HG03280 (cell line): ENCODE data around the gene SURF6.
"Not testable (repeated sequence)": the region's sequence is repeated elsewhere in the genome, so short reads cannot be mapped to it uniquely, and the experiment has no call there.

ENCODE experiments used
- ATAC-seq: cut with Tn5 transposase; IDR thresholded peaks from one replicate; pipeline ENCODE4 v1.9.1; 2021; ENCODE audit warnings: mild to moderate bottlenecking, moderate library complexity; ENCODE audit not compliant: unreplicated experiment

SURF6 gene

DNA sequence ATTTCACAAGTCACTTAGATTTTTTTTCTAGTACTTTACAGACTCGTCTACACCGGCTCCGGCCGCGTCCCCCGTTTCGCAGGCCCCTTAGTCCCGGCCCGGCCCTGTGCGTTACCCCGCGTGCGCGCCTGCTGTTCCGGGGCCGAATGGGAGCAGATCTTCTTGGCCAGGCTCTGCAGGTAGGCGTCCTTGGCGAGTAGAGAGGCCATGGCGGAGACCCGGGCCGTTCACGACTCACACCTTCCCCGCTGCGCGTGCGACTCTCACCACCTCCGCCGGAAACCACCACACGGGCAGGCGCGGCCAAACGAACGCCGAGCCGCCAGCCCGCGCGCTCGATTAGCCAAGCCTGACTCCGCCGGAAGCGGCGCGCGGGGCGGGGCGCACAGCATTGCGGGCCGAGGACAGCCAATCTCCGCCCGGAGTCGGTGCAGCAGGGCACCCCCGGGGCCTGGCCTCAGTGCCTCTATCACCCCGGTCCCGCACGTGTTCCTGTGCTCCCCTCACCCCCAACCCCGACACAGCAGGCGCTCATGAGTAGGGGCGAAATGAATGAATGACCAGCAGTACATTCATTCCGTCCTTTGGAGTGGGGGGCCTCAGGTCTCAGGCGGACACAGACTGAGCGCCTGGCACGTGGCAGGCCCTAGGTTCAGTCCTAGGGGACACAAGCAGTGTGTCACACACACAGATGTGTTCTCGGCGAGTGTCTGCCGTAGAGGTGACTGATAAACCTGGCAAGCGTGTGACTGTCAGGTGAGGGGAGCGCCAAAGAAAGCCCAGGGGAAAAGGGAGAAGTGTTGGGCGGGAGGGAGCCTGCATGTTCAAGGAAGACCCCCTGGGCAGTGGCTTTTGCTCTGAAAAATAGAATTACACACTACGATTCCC, at the start of gene SURF6:
Gene SURF6, minus strand, starts transcription at position 265 of the 888 bp plus-strand sequence. Its CDS starts 56 bp downstream, at position 209.
- ATAC-seq: peak; percentile 80

DNA sequence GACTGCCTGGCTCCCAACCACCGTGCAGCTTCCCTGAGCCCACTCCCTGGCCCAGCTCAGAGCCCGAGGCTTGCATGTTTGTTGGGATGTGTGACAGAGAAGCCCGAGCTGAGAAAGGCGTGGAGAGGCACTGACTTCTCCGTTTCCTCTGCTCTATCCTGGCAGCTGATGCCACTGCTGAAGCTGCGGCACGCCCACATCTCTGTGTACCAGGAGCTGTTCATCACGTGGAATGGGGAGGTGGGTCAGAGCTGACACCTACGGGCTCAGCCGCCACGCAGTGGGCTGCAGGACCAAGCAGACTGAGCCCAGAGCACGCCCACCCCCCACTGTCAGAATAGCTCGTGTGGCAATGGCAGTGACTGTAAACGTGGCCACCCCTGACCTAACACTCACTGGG, 49.5 kb upstream of the SURF6 start:
- ATAC-seq: no peak

DNA sequence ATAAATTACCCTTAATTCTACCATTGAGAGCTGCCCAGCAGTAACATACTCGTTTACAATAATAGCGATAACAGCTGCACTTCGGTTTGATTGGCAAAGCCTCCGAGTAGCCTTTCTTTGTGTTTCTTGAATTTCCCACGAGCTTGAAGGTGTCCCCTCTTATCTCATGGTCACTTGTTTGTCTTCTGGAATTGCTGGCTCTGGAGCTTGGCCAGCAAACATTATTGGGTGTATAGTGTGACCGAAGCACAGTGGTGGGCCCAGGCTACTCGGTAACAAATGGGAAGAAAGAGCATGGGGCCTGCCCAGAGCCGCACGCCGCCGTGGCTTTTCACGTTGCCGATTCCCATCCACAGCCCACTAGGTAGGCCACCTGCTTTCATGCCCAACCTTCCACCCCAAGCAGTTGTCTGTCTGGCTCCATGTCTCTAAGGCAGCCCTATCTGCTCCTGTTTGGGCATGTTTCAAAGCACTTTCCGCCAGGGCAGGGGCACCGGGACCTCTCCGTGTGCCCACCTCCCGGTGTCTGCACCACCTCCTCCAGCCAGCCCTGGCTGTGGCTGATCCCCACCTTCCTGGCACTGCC, 48.8 kb upstream of the SURF6 start:
- ATAC-seq: no peak

DNA sequence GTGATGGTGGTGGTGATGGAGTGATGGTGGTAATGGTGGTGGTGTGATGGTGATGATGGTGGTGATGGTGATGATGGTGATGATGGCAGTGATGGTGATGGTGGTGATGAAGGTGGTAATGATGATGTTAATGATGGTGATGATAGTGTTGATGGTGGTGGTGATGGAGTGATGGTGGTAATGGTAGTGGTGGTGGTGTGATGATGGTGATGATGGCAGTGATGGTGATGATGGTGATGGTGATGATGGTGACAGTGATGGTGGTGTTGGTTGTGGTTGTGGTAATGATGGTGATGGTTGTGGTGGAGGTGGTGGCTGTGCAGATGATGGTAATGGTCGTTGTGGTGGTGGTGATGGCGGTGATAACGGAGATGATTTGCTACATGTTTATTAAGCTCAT, 47.5 kb upstream of the SURF6 start:
- ATAC-seq: no peak

DNA sequence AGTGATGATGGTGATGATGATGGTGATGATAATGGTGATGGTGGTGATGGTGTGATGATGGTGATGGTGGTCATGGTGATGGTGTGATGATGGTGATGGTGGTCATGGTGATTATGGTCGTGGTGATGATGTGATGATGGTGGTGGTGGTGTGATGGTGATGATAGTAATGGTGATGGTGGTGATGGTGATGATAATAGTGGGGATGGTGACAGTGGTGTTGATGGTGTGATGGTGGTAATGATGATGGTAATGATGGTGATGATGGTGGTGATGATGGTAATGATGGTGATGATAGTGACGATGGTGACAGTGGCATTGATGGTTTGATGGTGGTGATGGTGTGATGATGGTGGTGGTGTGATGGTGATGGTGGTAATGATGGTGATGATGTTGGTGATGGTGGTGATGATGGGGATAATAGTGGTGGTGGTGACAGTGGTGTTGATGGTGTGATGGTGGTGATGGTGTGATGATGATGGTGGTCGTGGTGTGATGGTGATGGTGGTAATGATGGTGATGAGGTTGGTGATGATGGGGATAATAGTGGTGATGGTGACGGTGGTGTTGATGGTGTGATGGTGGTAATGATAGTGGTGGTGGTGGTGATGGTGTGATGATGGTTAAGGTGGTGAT, 46.6 kb upstream of the SURF6 start:
- no peak for ATAC-seq

DNA sequence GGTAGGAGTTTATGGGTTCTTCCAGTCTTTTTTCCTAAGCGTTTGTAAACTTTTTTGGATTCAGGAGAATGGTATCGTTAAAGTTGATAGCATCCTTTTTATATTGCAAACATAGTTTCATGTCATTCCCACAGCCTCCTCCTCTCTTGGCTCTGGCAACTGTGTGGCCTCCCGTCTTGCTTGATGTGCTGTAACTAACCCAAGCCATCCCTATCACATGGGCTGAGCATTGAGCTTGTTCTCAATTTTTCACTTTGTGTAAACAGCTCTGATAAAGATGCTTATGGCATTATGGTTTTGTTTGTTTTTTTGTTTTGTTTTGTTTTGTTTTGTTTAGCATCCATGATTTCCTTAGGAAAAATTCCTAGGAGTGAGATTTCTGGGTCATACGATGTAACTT, 44.7 kb upstream of the SURF6 start:
- no peak for ATAC-seq

DNA sequence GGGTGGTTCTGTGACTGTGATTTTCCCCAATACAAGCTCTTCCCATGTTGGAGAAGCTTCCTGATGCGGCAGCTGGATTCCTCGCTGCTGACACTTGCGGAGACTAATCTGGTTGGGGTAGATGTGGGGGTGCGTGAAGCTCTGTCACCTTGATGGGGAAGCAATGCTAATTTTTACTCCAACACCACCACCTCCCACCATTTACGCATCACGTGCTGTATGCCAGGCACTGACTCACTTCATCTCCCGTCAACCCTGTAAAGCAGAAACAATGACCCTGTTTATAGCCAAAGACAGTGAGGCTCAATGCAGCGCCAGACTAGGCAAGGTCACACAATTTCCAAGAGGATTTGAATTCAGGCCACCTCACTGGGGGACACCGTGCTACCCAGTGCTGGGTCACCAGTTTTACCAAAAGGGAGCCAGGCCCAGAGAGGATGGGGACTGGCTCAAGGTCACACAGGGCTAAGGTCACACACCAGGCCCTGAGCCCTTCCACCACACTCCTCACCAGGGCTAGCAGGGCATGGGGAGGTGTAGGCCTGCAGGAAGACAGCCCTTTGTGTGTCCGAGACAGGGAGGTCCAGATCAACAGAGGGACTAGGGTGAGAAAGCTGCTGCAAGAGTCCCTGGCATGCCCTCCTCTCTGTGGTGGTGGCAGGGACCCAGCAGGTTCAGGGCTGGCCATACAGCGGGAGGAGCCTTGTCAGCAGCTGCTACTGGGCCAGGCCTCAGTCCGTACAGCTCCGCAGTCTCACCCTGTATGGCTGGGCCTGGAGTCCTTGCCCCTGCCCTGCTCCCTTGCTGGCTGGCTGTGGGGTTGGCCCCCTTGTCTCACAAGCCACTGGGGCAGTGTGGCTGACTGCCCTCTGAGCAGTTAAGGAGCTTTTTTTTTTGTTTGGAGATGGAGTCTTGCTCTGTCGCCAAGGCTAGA, 43.4 kb upstream of the SURF6 start:
- ATAC-seq: no peak

DNA sequence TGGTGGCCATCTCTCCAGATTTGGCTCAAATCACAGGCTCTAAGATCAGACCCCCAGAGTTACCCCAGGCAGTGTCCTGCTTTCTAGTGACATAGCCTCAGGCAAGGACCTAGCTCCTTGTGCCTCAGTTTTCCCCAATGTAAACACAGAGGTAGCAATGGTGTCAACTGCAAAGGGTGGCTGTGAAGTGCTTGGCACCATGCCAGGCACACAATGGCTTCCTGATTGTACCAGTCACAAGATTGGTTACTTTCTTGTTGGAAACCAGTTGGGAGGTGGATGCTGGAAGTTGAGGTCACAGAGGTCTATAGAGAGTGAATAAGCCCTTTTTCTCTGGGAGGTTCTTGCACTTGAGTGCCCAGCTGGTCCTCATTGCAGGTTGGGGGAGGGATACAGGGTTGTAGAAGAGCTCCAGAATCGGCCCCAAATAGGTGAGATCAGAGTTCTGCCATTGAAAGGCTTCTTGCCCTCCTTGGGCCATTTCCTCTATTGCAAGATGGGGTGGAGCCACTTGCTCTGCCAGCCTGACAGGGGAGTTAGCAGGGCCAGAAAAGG, 42.5 kb upstream of the SURF6 start:
- no peak for ATAC-seq

DNA sequence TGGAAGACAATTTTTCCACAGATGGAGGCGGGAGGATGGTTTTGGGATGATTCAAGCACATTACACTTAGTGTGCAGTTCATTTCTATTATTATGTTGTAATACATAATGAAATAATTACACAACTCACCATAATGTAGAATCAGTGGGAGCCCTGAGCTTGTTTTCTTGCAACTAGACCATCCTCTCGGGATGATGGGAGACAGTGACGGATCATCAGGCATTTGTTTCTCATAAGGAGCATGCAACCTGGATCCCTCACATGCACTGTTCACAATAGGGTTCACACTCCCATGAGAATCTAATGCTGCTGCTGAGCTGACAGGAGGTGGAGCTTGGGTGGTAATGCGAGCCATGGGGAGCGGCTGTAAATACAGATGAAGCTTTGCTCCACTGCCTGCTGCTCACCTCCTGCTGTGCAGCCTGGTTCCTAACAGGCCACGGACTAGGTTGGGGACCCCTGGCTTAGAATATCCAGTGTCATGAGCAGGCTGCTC, 41.8 kb upstream of the SURF6 start:
- no peak for ATAC-seq

DNA sequence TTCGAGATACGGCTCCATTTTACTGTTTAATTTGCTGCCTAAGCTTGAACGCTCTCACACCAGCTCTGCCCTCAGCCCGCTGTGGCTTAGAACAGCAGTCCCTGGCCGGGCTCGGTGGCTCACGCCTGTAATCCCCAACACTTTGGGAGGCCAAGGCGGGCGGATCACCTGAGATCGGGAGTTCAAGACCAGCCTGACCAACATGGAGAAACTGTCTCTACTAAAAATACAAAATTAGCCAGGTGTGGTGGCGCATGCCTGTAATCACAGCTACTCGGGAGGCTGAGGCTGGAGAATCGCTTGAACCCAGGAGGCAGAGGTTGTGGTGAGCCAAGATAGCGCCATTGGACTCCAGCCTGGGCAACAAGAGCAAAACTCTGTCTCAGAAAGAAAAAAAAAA, 41.3 kb upstream of the SURF6 start:
- ATAC-seq: not testable (repeated sequence)

DNA sequence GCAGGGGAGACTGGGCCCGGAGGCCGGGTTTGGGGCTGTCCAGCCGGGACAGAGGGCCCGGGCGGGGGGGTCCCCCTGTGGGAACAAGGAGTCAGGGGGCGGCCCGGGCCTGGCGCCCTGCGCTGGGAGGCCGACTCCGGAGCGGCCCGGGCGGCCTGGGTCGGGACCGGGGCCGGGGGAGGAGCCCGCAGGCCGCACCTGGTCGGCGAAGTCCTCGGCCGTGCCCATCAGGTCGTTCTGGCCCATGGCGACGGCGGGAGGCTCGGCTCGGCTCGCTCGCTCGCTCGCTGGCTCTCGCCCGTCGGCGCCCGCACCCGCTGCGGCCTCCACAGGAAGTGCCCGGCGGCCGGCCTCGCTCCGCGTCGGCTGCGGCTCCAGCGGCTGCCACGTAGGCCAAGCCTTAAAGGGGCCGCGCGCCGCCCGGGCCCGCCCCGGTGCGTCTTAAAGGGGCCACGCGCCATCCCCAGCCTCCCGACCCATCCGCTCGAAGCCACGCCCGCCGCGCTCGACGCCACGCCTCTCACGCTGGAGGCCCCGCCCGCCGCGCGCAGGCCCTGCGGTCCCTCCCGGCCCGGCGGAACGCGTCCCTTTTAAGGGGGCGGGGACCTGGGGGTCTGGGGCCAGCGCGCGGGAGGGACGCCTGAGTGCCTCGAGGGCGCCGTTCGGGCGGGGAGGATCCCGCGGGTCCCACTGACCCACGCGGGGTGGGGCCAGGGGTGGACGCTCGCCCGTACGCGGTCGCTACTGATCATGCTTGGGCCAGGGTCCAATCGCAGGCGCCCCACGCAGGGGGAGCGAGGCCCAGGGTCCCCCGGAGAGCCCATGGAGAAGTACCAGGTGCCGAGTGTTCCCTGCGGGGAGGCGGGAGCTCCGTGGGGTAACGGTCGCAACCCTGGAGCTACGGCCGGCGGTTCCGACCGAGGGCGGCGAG, 40.0 kb upstream of the SURF6 start, which contains the start of the genes STKLD1 and SURF4:
Gene STKLD1, plus strand, starts transcription at position 643 of the 931 bp plus-strand sequence. Its CDS starts 108 bp downstream, at position 751.
Gene SURF4, minus strand, starts transcription at position 337 of the 931 bp plus-strand sequence. Its CDS starts 91 bp downstream, at position 246.
- peak; percentile 93 for ATAC-seq

DNA sequence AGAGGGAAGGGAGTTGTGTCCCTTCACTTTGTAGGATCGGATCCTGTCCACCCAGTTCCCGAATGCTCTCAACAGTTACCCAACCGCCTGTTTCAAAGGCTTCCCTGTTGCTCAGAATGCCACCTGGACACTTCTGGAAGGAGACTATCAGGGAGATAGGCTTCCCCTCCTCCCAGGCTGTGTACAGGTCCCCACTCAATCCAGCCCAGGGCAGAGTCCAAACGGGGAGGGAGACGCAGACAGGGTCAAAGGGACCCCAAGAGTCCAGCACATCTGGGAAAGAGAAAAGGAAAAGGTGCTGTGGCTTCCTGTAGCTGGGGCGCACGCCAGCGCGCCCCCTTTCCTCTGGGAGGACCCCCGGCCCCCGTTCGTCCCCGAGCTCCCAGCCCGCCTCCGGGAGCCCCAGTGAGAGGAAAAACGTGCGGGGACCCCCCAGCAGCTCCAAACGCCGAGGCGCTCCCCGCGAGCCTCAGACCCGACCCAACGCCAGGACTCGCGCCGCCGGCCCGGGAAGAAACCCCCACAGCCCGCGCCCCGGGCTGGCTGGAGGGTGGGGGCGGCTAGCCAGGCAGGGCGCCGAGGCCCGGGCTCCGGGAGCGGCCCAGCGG, 39.2 kb upstream of the SURF6 start:
- no peak for ATAC-seq

DNA sequence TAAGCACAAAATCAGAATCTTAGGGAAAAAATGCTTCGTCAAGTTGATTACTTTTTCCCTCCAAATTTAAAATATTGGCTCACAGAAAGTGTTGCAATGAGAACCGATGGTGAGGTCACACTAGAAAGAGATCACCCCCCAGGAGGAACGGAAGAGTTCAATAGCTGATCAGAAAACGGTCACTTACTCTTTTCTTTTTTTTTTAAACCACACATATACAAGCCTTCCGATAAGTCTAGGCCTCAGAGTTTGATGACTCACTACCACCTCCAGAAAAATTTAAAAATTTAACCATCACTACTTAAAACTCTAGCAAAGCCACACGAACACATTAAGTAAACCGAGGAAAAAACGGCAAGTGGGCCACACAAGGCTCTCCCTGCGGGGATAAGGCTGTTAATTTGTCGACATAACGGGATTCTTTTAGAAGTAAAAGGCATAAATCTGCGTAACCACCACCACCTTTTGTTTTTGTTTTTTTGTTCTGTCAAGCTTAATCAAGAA, 38.7 kb upstream of the SURF6 start:
- ATAC-seq: no peak

DNA sequence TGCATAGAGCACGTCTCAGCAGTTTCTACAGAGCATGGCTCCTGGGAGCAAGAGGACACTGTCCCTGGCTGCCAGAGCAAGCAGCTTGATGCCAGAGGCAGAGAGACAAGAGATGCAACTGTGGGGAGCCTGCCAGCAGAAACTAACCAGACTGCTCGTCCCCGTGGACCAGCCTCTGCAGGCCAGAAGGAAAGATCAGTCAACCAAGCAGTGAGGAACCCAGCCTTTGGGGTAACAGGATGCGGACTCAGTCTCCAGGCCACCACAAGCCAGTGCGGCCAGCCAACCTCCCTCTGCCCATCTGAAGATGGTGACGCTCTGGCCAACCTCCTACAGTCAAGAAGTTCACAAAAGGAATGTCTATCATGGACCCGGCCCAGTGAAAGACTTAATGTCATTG, 36.2 kb upstream of the SURF6 start:
- ATAC-seq: no peak

DNA sequence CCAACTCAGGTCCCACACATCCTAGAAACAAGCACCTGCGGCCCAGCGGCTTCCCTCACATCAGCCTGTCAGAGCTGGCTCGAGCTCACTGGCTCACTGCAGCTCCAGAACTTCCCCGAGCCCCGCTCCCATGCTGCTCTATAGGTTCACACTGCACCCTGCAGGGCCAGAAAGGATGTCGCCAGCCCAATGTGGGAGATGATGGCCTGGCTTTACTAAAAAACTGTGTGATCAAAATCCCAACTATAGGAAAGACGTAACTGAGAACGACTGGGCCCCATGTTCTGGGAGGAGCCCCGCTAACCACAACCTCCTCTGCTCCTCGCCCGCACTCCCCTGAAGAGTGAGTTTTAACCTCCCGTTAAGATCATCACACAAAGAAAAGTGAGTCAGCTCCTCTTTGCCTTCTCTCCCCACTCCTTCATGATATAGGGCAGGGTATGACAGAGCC, 35.3 kb upstream of the SURF6 start:
- ATAC-seq: no peak

DNA sequence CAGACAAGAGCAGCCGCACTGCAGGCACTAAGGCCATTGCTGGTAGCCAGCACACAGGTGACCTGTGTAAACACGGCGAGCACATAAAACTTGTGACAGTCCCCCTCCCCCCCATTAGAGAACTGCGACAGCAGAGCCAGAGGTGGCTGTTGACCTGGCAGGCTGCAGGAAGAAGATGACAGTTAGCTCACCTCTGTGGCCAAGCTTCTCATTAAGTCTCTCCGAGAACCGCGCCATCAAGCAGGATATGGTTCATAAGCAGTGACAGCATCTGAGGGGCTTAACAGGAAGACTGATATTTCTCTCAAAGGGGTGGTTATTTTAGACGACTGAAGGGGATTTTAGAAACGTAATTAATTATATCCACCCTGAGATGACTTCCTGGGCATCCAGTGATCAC, 34.7 kb upstream of the SURF6 start:
- no peak for ATAC-seq

DNA sequence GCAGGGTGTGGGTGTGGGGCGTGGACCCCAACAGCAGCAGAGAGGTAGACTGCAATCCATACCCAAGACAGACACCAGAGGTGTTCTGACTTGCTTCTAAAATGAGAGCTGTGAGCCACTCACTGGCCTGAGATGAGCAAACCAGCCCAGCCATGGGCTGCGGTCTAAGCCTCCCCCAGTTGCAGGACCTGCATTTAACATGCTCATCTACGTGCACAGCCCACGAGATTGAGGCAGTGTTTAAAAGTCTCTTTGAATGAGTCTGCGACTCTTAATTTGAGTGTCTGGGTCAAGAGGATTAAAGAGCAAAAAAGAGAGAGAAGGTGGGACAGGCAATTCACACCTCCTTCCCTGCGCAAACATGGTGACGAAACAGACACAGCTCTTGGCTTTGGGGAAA, 33.9 kb upstream of the SURF6 start:
- ATAC-seq: no peak

DNA sequence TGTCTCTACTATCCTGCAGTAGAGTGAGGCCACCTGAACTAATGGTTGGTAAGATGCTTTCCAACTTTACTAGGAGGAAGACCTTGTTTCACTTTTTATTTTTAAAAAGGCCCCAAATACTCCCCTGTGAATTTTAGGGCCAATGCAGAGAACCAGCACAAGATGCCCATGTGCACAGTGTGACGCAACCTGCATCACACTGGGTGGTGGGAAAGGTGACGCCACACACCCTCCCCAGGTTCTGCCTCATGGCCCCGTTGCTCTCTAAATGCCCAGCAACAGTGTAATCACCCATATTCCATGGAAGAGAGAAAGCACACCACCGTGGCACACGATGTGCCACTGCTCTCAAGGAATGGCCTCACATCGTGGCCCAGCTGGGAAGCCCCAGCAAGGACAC, 33.4 kb upstream of the SURF6 start:
- ATAC-seq: no peak
